ENCODE measurements around the gene NFATC2.

- TF ChIP-seq CTCF (IDR thresholded peaks at IDR 0.05; ENCODE audit: low read depth, low read length) = no peak
- no peak for TF ChIP-seq EZH2phosphoT487 (IDR thresholded peaks at IDR 0.05; ENCODE audit: low read depth)
These were observed 886 bp upstream of the NFATC2 start for GRCh38 chr20:51543422-51543788.

Data from OCI-LY3 (cell line).